ENCODE data around the gene NHS.

NHS gene

DNA sequence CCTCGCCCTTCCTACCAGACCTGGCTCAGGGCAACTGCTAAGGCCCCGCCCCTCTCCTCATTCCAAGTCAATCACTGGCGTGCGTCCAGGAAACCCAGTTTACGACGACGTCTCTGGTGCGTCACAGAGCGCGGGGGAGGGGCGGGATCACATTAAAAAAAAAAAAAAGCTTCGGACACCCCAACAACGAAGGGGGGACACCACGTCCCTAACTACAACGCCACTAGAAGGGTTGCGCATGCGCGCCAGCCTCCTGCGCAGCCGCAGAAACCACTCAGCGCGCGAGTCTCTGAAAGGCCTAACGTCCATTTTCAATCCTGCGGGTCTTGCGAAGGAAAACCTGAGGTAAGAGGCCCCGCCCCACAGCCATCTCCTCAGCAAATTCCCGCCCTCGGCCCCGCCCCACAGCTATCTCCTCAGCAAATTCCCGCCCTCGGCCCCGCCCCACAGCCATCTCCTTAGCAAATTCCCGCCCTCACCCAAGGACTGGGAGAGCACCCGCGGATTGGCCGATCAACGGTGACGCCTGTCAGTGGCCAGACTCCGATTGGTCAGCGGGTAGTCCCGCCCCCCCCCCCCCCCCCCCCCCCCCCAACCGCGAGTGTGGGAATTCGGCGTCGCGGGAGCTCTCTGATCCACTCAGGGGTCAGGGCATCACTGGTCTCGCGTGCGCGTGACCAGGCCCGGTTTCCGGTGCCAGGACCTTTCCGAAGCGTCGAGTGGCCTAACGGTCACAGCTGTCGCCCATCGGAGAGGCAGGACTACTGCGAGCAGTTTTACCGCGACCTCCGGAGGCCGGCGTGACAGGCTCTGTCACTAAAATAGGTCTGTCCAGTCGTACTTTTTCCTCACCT lies 362.1 kb downstream of the NHS start, which contains the start of gene SCML1:
TSS of gene SCML1 (plus strand) at position 638 of the 854 bp plus-strand sequence. CDS start 6,694 bp downstream, outside the sequence.
- DNase-seq (ENCODE audit: low spot score) = peak; percentile 96

DNA sequence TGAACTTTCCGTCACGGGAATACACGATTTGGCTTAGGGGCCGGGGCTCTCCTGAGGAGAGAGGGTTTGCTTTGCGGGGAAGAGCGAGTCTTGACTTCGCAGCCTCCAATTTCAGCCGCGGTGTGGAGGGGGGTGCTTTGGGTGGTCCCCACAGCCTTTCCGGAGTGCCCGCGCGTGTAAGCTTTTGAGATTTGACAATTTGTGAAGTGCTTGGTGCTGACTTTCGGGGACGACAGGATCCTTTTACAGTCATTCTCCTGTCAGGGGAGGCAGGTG lies 362.6 kb downstream of the NHS start:
- DNase-seq (ENCODE audit: low spot score) = no peak

DNA sequence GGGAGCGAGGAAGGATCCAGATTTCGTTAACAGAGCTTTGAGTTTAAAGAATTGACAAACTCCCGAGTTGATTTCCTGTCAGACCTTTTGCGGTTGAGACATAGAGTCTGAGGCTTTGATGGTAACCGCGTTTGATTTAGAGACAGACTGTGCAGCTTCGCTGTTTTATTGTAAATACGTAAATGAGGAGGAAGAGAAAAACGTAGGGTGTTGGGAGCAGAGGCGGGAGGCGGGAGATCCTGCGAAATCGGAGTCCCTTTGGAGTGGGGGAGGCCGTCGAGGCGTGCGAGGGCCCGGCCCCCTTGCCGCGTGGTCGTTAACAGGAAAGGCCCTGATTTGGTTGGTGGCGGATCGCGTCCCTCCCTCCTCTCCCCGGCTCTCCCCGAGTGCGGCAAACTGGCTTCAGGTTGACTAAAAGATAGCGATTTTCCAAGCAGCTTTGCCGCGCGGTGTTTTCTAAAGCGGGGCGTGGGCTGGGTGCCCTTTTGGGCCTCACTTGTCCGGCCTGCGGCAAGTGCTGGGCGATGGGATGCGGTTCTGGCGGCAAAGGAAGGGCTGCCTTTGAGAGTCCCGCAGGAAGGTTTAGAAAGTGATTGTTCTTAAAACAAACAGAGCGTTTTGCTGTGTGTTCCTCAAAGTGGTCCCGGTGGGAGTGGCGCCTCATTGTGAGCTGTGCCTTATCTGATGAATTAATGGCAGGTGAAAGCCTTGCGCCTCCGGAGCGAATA lies 363.1 kb downstream of the NHS start:
- peak; percentile 10 for DNase-seq (ENCODE audit: low spot score)

DNA sequence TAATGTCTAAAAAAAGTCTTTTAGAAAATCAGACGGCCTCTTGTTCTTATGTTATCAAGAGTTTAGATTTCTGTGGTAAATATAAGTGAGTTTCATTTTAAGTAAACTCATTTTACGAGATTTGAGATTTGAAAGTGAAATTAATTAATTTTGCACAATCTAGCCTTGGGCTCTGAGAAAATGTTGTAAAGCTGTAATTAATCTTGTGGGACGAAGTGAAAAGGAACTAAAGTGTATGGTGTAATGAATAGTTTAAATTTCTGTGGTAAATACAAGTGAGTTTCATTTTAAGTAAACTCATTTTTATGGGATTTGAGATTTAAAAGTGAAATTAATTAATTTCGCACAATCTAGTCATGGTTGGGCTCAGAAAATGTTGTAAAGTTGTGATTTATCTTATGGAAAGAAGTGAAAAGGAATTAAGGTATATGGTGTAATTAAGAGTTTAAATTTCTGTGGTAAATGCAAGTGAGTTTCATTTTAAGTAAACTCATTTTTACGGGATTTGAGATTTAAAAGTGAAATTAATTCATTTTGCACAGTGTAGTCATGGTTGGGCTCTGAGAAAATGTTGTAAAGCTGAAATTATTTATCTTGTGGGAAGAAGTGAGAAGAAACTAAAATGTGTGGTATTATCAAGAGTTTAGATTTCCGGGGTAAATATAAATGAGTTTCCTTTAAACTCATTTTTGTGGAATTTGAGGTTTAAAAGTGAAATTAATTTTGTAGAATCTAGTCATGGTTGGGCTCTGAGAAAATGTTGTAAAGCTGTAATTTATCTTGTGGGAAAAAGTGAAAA lies 363.9 kb downstream of the NHS start:
- no peak for DNase-seq (ENCODE audit: low spot score)

DNA sequence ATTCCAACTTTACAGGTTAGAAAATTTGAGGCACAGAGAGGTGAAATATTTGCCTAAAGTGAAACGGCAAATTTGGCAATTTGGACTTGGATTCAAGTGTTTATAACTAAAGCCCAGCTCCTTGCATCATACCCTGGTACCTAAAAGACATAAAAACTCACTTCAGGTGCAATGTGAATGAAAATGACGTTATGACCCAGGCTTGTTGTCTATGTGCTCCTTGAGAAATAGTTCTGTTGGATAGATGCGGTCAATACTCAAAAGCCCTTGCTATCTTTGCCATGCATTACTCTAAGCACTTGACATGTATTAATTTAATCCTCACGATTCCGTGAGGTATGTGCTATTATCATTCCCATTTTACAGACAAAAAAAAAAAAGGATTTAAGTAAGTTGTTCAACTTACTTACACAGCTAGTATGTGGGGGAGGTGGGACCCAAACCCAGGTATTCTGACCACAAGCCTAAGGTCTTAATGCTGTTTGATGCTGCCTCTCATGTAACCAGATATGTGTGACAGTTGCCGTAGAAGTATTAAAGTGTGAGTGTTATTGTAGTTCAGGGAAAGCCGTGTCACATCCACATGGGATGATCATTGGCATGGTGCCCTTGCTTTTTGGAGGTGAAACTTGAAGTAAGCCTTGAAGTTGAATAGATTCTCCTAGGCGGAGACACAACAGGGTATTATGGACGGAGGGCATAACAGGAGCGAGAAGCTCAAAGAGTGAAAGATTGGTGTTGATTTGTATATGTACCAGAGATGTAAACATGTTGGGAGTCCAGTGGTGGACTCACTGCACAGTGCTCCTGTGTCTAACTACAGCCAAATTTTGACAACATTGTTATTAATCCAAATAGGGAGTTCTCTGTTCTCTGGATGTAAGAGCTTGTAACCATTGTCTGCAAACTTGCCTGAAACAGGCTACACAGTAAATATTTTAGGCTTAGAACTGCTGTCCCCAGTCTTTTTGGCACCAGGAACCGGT lies 365.4 kb downstream of the NHS start:
- no peak for DNase-seq (ENCODE audit: low spot score)

DNA sequence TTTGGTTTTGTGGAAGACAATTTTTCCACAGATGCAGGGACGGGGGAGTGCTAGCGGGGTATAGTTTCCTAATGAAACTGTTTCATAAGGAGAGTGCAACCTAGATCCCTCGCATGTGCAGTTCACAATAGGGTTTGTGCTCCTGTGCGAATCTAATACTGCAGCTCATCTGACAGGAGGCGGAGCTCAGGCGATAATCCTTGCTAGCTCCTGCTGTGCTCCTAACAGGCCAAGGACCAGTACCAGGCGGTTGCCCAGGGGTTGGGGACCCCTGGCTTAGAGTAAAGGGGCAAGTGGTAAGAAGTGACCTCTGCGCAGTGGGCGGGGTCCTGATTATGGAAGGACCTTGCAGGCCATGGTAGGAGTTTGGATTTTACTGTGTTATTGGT lies 366.1 kb downstream of the NHS start:
- DNase-seq (ENCODE audit: low spot score) = no peak

DNA sequence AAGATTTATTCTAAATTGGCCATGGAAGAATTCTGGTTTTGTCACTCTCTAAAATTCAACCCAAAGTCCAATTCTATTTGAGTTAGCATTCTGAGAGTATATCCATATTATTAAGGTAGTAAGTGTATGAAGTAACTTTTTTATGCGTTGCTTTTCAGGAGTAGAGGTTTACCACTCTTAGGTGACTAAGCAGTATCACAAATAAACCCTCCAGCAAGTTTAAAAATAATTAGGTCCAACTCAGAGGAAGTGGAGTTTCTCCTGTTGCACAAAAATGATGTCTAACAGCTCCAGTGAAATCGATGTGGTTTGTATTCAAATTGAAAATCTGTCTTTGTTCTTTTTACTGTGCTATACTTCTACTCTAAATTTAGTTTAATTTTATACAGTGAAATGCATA lies 368.9 kb downstream of the NHS start:
- DNase-seq (ENCODE audit: low spot score) = no peak

DNA sequence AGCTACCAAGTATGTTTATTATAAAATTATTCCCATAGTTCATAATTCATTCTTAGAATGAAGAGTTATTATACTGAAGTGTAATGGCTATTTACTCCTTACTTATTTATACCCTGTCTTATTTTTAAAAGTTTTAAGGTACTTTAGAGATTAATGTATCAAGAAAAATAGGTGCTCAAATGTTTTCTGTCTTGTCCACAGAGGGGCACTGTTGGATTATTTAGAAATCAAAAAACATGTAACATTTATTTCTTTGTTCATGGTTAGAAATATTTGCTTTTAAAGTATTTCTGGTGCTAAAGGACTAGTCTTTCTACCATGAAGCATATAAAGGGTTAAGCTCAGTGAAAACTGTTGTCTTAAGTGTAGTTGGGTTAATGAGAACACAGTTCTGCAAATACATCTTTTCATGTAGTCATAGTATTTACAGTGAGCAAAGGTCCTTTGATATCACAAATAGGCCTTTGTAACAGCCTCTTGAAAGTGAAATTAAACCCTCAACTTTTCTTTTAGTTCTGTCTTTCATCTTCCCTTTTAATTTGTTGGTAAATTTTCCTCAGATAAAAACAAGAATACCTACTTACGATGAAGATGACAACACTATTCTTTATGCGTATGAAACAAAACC lies 370.0 kb downstream of the NHS start:
- peak; percentile 2 for DNase-seq (ENCODE audit: low spot score)

DNA sequence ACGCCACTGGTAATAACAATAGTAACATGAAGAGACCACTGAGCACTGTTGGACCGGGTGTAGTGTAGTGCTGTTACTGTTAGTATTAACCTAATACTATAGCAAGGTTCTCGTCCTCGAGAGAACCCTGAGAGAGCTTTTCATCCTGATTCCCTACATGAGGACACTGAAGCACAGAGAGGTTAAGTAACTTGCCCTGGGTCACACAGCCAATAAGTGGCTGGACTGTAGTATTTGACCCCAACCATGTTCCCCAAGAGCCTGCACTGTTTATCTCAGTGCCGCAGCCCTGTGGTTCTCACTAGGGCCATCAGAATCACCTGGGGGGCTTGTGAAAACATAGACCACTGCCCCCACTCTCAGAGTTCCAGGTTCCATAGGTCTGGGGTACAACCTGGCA lies 372.7 kb downstream of the NHS start:
- DNase-seq (ENCODE audit: low spot score) = no peak

DNA sequence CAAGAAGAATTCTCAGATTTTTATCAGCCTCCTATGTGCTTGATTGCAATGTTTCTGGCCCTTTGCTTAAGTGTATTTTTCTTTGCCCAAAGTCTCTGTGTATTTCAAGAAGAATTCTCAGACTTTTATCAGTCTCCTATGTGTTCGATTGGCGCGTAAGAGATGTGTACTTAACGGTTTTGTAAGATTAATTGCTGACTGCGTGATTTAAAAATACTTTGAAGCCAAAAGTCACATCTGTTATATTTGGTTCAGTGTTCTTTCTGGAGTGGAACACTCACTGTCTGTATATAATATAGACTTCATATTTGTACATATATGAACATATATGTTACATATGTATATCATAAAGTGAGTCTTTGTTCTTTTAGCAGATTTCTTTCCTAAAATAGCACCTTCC lies 373.7 kb downstream of the NHS start:
- no peak for DNase-seq (ENCODE audit: low spot score)

DNA sequence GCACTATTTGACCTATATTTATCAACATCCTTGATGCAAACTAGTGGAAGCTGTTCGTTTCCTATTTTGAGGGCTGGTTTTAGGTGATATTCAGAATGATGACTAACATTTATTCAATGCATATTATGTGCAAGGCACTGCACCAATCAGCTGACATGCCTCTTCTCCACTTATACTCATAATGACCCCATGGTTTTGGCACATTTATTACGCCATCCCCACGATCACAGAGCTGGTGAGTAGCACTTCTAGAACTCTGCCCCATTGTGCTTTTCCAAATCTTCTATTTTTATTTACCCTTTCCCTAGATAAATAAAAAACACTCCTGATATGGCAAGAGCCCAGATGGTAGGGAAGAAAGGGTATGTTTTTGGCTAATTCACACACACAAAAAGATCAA lies 375.4 kb downstream of the NHS start:
- DNase-seq (ENCODE audit: low spot score) = no peak

DNA sequence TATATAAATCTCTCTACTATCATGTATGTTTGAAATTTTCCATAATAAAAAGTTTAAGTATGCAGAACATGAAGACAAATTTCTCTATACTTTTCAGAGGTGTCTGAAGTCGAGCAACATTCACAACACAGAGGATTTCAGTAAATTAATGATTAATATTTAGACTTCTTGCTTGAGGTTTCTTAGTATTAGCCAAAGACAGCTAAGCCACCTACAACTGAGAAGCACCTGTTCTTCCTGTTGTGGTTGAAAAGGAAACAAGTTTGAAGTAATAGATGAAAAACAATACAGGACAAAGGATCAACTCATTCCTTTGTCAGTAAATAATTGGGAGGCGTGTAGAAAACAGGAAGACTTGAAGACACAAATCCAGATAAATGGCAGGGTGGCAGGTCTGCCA lies 383.4 kb downstream of the NHS start:
- no peak for DNase-seq (ENCODE audit: low spot score)

DNA sequence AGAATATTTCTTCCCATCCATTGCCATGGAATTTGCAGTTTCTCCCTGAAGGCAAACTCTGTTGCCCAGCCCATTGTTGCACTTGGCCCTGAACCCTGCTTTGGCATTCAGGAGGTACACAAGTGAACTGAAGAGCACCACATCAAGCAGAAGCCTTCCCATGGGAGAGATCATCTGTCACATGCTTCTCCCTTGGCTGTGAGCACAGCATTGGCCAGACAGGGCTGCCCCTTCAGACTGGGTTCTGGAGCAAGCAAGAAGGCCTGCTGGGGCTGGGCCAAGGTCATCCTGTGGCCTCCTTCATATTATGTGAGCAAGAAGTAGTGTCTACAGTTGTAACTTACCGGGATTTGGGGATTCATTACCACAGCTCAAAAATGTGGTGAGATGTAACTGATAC lies 385.0 kb downstream of the NHS start:
- DNase-seq (ENCODE audit: low spot score) = no peak

DNA sequence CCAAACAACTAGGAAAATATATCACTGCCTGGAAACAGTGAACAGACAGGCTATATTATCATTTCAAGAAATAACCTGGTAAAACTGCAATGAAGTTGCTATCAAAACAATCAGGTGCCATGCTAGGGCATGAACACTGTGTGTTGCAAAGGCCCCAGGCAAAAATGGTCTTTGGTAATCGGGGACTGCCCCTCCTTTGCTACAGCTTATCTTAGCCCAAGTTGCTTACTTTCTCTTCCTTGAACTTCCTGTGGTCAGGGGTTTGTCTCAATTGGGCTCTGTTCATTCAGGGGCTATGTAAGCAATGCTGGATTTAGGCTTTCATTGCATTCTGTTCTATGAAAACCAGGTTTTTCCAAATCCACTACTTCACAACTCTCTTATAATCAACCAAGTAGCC lies 392.7 kb downstream of the NHS start:
- DNase-seq (ENCODE audit: low spot score) = no peak

DNA sequence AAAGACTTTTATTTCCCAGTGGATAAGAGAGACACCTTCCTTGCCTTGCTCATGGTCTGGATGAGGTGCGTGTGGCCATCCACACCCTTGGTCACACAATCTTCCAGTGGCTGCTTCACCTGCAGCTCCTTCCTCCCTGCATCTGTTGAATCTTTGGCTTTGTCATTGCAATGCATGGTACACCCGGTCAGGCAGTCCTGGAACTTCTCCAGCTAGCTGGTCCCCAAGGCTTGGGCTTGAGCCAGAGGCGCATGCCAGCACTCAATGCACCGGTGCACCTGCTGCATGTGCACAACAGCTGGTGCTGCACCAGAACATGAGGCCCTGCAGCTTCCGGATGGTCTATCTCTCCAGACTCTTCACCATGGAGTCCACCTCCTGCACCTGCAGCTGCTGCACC lies 394.0 kb downstream of the NHS start:
- no peak for DNase-seq (ENCODE audit: low spot score)

DNA sequence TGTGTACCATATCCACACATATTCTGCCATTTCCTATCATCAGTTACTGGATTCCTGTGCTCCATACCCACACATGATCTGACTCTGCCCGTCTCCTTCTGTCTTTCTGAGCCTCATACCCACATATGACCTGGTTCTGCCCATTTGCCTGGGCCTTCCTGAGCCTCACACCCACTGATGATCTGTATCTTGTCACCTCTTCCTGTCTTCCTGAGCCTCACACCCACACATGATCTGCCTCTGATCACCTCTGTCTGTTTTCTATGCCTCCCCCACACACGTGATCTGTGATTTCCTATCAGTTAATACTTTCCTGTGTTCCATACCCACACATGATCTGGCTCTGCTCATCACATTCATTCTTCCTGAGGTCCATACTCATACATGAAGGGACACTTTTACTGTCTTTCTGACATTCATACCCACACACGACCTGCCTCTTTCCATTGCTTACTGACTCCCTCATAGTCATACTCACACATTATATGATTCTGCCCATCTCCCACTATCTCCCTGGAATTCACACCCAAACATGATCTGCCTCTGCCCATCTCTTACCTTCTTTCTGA lies 394.8 kb downstream of the NHS start:
- DNase-seq (ENCODE audit: low spot score) = no peak

DNA sequence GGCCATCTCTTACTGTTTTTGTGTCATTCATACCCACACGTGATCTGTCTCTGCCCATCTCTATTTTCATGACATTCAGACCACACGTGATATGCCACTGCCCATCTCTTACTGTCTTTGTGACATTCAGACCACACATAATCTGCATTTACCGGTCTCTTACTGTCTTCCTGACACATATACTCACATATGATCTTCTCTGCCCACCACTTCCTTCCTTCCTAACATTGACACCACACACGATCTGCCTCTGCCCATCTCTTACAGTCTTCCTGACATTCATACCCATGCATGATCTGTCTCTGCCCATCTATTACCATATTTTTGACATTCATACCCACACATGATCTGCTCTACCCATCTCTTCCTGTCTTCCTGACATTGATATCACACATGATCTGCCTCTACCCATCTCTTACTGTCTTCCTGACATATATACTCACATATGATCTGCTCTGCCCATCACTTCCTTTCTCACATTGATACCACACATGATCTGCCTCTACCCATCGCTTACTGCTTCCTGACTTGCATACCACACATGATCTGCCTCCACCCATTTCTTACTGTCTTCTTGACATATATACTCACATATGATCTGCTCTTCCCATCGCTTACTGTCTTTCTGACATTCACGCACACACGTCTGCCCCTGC lies 398.3 kb downstream of the NHS start:
- no peak for DNase-seq (ENCODE audit: low spot score)

DNA sequence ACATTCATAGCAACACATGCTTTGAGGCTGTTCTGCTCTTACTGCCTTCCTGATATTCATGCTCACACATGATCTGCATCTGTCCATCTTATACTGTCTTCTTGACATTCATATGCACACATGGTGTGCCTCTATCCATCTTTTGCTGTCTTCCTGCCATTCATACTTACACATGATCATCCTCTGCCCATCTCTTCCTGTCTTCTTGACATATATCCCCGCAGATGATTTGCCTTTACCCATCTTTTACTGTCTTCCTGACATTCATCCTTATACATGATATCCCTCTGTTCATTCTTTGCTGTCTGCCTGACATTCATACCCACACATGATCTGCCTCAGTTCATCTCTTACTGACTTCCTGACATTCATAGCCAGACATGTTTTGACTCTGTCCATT lies 399.1 kb downstream of the NHS start:
- no peak for DNase-seq (ENCODE audit: low spot score)

DNA sequence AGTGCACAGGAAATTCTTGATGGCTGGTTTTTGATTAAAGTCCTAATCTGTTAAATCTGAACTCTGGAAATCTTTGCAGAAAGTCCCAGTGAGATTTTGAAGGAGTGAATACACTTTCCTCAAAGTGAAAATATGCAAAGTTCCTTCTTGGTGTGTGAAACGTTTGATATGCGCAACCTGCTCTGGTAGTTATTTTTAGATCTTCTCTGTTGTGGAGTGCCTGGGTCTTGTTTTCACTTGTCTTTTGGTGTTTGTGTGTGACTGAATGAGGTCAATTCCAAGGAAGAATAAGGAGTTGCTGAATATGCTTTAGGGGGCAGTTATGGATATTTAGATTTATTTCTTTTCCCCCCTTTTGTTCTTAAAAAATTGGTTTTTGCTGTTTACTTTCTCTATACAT lies 404.0 kb downstream of the NHS start:
- DNase-seq (ENCODE audit: low spot score) = no peak

DNA sequence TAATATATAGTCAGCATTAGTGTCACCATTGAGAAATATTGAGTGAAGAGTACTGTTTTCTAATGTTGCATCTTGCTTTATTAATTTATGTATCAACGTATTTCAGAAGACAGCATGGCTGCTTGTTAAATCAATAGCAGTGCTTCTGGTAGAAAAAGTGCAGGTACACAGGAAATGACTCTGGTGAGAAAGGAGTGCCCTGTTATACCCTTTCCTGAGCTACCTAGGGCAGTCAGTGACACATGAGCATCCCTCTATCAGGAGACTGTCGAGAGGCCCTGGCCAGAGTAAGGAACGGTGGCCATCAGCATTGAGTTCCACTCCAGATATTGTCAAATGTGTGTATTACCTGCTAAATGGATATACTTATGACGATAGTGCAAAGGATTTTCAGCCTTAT lies 404.4 kb downstream of the NHS start:
- no peak for DNase-seq (ENCODE audit: low spot score)

All from cerebellar cortex (tissue), 1 donor.